NCI-H1436 (cell line): Measurements from ENCODE around the gene CFAP299.

Source experiments
- DNase-seq: peaks from one replicate; lab custom pipeline; 2025; lab: John Stamatoyannopoulos, UW

The CFAP299 gene

DNA sequence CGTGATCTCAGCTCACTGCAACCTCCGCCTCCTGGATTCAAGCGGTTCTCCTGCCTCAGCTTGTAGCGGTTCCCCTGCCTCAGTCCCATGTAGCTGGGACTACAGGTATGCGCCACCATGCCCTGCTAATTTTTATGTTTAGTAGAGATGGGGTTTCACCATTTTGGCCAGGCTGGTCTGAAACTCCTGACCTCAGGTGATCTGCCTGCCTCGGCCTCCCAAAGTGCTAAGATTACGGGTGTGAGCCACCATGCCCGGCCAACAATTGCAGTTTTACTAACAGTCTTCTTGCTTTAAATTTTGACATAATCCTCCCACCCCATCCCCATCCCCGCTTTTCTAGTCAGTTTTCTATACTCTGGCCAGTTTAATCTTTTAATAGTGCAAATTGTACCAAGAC is 112.0 kb downstream of the CFAP299 start:
- no peak for DNase-seq

- DNase-seq: no peak
Measured at GRCh38 chr4:80448056-80448455, 112.5 kb downstream of the CFAP299 start.

GRCh38 chr4:80452055-80452454 is 116.5 kb downstream of the CFAP299 start:
- no peak for DNase-seq

GRCh38 chr4:80452768-80453167 is 117.2 kb downstream of the CFAP299 start:
- DNase-seq: no peak

- DNase-seq: no peak
Measured at GRCh38 chr4:80454040-80454439, 118.5 kb downstream of the CFAP299 start.

DNA sequence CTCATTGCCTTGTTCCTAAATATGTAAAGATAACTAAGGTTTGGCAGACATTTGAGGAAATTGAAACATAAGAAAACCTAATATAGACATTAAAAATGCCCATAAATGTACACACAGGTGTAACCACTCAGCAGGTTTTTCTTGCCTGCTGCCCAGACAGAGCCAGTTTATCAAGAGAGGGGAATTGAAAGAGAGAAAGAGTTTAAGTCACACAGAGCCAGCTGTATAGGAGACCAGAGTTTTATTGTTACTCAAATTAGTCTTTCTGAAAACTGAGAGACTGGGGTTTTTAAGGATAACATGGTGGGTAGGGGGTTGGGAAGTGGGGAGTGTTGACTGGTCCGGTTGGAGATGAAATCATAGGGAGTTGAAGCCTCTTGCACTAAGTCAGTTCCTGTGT is 119.0 kb downstream of the CFAP299 start:
- DNase-seq: no peak

GRCh38 chr4:80459918-80460473 is 124.5 kb downstream of the CFAP299 start:
- DNase-seq: no peak

- DNase-seq: no peak
Measured at GRCh38 chr4:80461412-80461811, 125.9 kb downstream of the CFAP299 start.

GRCh38 chr4:80462621-80463091 is 127.1 kb downstream of the CFAP299 start:
- DNase-seq: no peak

DNA sequence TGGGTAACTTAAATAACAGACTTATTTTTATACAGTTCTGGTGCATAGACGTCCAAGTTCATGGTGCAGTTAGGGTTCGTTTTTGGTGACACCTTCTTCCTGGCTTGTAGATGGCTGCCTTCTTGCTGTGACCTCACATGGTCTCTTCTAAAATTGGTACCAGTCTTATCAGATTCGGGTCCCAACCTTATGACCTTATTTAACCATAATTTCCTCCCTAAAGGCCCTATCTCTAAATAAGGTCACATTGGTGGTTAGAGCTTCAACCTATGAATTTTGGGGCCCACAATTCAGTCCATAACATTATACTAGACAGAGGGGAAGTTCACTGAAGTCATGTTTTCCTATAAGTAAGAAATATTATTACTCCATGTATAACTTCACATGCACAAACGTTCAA is 128.0 kb downstream of the CFAP299 start:
- DNase-seq: no peak

DNA sequence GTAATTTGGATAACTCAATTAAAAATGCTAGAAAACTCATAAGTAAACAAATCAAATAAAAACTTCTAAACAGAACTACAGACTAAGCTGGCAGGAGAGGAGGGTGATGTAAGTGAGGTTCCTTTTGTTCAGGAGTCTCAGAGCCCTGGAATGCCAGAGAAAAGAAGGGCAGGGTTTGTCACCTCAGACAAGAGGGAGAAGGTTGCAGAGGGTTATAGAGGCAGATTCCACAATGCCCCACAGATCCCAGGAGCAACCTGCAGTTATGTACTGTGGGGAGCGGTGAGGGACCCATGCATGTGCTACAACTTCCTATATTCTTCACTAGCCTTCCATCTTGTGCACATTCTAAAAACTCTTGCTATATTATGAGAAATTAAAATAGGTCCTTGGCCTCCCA is 129.7 kb downstream of the CFAP299 start:
- no peak for DNase-seq

DNA sequence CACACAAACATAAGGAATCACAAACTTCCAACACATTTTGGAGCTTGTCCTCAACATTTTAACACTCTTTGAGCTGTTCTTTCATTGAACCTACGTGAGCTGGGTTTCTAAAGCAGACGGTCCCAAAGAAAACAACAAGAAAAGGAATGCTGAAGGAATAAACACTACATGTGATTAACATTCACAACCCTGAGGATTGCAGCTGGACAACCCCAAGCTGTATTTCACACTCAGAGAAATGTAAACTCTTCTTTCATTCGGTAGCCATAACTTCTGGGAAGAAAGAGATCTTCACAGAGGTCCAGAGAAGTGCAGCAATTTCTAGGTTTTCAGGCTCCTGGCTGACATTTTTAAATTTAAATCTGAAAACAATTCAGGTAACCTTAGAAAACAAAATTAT is 130.2 kb downstream of the CFAP299 start:
- DNase-seq: no peak

DNA sequence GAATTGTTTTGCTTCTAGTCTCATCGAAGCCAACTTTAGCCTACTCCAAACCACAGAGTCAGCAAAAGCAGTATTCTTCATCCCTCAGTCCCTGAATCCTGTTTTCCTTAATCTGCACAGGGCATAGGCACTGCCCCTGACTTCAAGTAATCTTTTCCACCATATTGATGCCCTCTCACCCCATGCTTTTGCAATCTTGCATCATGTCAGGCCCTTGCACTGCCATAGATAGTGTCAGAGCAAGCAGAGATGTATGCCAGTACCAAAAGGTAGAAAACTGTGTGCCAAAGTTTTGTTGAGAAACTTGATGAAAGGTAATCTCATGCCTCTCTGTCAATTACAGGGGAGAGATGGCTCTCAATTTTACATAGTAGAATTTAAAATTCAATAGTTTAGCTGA is 131.1 kb downstream of the CFAP299 start:
- no peak for DNase-seq

GRCh38 chr4:80471756-80472155 is 136.2 kb downstream of the CFAP299 start:
- DNase-seq: no peak

DNA sequence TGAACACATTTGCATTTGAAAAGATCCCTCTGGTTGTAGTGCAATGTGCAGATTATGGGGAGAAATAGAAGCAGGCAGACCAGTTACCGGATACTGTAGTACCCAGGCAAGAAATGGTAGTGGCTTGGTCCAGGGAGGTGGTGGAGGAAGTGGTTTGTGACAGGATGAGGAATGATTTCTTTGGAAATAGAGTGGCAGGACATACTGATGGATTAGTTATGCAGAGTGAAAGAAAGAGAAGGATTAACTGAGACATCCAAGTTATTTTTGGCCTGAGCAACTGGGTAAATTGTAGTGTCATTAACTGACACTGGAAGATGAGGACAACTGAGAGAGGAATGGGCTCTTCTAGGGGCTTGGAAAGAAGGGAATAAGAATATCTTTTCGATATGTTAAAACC is 139.7 kb downstream of the CFAP299 start:
- no peak for DNase-seq

DNA sequence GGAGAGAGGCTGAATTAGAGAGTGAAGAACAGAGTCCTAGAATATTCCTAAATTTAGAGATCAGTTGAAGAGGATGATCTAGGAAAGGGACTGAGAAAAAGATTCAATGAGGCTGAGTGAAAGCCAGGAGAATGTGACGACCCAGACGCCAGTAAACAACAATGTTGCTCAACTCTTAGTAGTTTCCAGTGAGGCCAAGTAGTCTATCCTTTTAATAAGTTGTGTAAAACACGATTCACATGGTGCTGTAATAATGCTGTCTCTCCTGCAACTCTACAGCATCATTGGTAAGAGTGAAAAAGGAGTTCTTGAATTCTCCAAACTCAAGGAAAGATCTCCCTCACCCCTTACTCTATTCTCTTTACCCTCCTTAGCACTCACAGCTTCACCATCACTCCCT is 140.3 kb downstream of the CFAP299 start:
- no peak for DNase-seq

DNA sequence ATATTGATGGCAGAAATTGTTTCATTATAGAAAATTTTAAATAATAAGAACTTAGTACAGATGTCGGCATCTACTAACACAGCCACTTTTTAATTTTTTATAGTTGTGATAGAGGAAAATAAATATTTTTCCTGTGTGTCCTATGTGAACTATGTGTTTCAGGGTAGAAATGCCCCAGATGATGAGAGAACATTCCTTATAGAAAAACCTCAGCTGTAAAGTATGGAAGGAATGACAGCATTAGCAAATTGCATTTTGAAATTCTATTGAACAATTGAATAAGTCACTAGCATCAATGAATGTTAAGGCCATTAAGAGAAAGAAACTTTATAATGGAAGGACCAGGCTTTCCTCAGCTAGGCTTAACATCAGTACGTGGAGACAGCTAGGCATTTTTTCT is 149.2 kb downstream of the CFAP299 start:
- DNase-seq: no peak

GRCh38 chr4:80486603-80487002 is 151.1 kb downstream of the CFAP299 start:
- DNase-seq: no peak

- DNase-seq: no peak
Measured at GRCh38 chr4:80489798-80490197, 154.3 kb downstream of the CFAP299 start.

DNA sequence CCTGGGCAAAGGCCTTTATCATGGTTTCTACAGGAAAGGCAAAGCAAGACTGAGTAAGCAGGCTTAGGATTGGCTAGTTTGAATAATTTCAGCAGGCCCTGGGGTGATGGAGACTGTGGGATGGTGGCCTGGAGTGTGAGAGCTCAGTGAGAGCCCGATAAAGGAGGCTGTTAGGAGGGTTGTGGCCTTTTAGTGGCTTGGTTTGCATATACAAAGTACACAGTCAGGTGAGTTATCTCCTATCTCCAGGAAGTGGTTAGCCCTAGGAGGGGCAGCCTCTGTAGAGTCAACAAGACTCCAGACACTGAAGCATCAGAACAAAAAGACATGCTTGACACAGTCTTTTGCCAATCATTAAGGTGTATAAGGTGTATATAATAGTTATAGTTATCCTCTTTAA is 157.2 kb downstream of the CFAP299 start:
- DNase-seq: no peak

GRCh38 chr4:80495865-80496264 is 160.3 kb downstream of the CFAP299 start:
- DNase-seq: no peak

DNA sequence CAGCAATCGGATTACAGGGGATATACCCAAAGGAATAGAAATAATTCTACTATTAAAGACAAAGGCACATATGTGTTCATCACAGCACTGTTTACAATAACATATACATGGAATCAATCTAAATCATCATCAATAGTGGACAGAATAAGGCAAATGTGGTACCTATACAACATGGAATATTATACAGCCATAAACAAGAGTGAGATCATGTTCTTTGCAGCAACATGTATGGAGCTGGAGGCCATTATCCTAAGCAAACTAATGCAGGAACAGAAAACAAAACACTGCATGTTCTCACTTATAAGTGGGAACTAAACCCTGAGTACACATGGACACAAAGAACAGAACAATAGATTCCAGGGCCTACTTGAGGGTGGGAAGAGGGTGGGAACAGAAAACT is 163.2 kb downstream of the CFAP299 start:
- DNase-seq: no peak

DNA sequence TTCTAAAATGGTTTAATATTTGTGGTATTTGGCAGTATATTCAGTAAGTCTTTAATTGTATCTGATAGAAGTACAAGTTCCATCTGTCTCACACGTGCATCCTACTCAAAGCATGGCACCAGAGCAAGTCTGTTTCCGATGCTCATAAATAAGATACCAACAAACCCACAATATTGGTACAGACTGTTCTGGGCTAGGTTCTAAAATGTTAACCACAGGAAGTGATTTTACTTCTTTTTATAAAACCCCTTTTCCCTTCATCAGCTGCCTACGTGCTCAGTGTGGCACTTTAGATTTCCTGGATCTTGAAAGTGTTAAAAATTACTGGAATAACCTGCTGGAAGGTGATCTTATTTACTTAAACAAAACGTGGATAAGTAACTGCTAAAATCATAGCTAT is 165.1 kb downstream of the CFAP299 start:
- no peak for DNase-seq

- no peak for DNase-seq
Measured at GRCh38 chr4:80507077-80507476, 171.5 kb downstream of the CFAP299 start.

GRCh38 chr4:80507507-80507906 is 172.0 kb downstream of the CFAP299 start:
- no peak for DNase-seq
